Stimulated activated CD4-positive, alpha-beta T cell treated with anti-CD3 and anti-CD28 coated beads, Interleukin-1b, Interleukin-23, amount 100 ng/mL, for 48 hours (primary cell): ENCODE results near the gene CLASP1.
"Not testable (repeated sequence)": the region's sequence is repeated elsewhere in the genome, so short reads cannot be mapped to it uniquely, and the experiment has no call there.

Experiments used
- DNase-seq: peaks from one replicate; pipeline ENCODE4 v3.0.0-alpha.2; 2020

CLASP1 gene

DNA sequence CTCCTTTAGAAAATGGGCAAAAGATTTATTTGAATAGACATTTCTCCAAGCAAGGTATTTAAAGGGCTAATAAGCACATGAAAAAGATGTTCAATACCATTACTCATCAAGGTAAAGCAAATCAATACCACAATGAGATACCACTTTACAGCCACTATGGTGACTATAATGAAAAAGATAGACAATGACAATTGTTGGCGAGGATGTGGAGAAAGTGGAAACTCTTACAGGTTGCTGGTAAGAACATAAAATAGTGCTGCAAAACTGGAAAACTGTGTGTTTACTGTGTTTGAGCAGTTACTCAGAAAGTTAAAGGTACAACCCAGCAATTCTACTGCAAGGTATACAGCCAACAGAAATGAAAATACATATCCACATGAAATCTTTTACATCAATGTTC, 150.5 kb downstream of the CLASP1 start:
- DNase-seq = no peak

DNA sequence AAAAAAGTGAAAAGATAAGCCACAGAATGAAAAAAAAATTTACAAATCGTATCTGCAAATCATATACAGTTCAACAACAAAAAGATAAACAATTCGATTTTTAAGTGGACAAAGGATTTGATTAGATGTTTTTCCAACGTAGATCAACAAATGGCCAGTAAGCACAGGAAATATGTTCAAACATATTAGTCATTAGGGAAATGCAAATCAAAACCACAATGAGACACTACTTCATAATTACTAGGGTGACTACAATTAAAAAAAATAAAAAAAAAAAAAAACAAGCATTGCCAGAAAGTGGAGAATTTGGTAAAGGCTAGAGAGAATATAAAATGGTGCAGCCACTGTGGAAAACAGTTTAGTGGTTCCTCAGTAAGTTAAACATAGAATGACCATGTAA, 156.9 kb downstream of the CLASP1 start:
- DNase-seq = no peak

DNA sequence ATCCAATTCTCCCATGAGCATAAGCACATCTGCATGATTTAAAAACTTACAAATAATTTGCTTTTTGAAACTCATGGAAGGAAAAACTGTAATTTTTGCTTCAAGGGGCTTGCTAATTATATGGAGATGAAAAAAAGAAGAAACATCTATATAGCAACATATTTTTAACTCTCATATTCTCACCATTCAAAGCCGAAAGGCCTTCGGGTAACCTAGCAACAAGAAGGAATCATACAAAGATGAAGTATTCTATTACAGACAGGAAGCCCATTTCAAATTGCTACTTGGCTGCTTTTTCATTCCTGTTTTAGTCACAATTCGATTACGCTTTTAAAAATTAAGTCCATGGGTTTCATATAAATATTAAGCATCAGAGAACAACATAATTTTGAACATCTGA, 157.7 kb downstream of the CLASP1 start:
- DNase-seq = no peak

DNA sequence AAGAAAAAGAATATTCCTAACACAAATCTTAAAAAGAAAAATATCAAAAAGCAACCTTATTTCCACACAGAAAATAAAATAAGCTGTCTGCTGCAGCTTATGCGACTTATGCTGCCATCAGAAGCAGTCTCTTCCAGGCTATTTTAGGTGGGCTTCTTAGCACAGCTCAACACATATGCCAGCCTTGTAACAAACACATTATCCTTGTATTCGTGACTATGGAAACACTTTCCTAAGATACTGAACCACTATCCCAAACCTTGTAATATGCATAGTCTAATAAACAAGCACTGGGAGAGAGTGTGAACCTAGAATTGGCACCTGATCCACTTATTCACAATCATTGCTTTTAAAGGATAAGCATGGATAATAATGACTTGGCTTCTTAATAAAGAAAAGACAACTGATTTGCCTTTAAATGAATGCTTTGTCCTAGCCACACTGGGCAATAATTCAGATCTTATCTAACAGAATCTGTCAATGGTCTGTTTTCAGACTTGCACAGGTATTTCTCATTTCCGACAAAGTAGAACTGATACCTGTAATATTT, 158.6 kb downstream of the CLASP1 start:
- DNase-seq = no peak

DNA sequence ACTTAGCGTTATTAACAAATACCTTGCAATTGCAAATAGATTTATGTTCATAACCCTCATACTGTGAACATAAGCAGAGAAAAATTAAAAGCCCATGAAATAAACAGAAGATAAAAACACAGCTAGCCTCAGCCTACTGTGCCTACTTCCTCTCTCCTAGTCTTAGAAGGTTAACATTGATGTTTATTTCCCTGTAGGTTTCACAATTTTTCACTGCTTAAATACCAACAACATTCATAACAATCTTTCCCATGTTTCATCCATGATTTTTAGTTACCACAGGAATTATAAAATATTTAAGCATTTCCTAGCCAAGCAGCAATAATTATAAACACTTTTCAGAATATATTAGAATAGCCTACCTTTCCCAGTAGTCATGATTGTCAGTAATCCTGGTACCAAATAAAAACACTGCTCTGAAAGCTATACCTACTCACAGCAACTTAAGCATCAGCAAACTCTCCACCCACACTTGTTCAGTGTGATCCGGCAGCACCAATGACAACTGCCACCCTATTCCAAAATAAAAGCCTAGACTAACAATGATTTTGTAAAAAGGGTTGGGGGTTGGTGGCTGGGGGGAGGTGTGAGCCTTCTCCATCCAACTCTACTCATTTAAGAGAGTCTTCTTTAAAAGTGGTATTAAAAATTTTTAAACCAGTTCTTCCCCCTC, 159.2 kb downstream of the CLASP1 start:
- no peak for DNase-seq

DNA sequence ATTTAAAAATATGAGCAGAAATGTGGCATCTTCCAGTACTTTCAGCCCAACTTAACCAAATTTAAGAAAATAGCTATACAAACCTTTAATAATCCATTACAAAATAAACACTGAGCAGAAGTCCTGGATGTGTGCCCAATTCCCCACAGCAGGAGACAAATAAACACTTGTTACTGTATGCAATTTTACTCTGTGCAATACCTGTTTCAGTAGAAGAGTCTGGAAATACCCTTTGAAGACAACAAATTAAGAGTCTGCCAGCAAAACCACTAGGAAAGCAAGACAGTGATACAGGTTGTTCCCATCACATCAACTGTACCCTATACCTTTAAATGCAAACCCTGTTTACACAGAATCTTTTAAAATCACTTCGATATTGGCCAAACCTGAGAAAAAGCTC, 160.0 kb downstream of the CLASP1 start:
- no peak for DNase-seq

DNA sequence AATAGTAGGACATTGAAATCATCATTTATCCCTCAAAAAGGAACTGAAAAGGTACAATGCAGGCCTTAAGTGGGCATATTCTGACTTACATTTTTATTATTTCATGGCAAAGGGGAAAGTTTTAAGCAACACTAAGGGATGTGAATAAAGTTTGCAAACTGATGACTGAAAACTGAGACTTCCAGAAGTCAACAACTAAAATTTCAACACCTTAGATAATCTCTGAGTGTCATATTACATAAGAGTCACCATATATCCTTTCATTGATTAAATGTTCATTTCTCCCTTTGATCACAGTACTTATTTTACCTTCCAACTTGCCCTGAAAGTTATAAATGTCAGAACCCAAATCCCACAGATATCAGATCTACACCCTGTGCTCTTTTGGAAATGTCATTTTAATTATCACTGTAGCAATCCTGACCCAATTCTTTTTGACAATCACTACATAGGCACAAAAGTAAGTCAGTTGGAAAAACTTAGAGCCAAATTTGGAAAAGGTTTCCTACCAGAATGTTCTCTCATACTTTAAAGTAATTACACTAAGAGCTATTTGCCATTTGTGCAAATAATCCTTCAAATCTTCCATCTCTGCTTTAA, 163.0 kb downstream of the CLASP1 start:
- no peak for DNase-seq

DNA sequence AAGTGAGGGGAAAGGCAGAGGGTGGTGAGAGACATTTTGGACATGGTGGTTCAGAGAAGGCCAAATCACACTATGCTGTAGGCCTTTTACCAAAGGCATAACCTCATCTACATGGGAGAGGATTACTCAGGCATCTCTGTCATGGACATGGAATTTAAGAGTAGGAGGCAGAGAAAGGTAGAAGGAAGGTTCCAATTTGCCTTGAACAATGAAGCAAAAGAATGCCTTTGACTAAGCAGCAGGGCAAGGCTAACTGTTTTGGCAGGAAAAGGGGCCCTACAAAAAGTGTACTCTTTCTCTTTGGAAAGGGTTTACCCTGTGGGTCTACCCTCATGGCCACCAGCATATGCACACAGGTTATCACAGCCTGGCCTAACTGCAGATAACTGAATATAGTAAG, 164.2 kb downstream of the CLASP1 start:
- DNase-seq = no peak

DNA sequence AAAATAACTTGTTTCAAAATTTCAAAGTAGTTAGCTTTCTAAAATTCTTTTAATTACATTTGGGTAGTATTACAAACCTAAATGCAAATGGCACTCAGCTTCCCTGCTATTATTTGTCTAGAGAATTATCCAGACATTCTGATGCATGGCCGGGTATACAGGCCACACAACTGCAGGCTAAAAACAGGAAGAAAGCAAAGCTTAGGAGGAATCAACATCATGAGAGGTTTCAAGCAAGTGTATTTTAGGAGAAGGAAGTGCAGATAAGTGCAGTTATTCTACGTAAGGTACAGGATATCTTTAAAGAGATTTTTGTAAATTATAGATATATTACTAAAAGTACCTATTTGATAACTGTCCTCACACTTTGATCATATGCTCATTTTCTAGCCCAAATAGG, 165.4 kb downstream of the CLASP1 start:
- DNase-seq = no peak

DNA sequence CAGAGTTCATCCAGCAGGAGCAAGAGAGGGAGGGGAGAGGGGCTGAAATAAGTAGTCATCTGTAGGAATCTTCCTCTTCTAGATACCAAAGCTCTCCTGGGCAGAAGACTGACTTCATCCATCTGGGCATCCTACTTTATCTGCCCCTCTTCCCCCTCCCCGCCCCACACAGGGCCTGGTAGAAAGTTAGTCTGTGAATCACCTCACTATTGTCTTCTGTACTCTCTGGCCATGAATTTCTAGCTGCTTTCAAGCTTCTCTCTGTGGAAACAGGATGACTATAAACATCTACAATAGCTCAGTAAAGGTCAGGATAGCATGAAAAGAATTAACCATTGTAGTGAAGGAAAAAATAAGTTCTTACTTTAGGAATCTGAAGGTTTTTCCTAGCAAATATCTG, 166.2 kb downstream of the CLASP1 start:
- DNase-seq = no peak

DNA sequence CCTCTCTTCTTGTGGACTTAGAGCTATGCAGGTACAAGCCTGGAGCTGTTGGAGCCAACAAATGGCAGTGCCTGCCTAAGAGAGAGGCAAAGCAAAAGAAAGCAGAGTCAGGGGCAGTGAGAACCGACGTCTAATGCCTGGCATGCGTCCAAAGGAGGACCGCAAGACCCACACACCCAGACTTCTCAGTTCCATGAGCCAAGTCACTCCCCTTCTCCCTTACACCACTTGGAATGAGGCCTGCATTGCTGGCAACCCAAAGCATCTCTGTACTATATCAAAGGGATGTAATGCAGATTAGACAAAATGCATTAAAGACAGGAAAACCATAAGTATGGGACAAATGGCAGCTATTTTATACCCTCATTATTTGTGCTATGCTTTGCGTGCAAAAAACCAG, 168.4 kb downstream of the CLASP1 start:
- DNase-seq = no peak

DNA sequence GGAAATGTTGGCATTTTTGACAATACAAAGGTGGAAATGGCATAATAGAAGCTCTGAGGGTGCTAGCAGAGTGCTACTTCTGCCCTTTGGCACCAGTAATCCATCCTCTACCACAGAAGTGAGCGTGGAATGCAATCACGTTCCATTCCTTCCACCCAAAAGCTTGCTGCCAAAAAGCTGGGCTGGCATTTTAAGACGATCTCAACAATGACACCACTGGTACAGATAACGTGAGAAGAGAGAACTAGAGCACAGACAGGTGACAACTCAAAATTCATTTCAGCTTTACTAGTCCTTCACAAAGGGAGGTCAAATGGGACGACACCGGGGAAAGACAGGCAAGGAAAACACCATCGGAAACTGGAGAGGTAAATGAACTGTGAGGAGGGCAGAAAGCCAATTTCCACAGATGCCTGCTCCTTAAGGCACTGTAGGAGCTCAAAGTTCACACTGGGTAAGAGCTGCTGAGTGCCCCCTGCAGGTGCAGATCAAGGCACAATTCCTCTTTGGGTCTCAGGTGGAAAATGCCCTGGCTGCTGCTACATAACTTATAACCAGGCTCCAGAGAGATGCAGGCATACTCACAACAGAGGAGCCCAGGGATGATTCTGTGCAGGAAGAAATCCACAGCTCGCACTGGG, 169.3 kb downstream of the CLASP1 start:
- no peak for DNase-seq

DNA sequence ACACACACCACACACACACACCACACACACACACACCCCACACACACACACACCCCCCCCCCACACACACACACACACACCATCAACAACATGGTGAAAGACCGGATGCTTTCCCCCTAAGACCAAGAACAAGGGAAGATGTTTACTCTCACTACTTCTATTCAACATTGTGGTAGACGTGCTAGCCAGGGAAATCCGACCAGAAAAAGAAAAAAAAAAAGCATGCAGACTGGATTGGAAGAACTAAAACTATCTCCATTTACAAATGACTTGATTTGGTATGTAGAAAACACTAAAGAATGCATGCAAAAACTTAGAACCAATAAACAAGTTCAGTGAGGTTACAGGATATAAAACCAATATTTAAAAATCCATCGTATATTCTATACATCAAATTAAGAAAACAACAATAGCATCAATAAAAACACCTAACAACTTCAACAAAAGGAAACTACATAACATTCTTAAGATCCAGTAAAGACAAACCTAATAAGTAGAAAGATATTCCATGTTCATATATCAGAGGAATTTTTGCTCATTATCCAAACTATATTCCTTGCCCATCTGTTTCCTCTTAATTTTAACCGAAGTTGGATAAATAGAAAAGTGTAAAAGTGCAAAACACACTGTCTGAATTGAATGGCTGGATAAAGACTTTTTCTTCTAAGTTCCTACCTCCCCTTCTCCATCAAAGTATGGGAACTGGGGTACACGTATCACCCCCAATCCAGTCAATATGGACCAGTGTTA, 170.1 kb downstream of the CLASP1 start:
- DNase-seq = no peak

DNA sequence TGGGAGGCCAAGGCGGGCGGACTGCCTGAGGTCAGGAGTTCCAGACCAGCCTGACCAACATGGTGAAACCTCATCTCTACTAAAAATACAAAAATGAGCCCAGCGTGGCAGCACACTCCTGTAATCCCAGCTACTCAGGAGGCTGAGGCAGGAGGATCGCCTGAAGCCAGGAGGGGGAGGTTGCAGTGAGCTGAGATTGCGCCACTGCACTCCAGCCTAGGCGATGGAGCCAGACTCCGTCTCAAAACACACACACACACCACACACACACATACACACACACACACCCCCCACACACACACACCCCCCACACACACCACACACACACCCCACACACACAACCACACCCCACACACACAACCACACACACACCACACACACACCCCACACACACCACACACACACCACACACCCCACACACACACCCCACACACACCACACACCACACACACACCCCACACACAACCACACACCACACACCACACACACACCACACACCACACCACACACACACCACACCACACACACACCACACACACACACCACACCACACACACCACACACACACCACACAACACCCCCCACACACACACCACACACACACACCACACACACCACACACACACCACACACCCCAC, 170.8 kb downstream of the CLASP1 start:
- not testable (repeated sequence) for DNase-seq

DNA sequence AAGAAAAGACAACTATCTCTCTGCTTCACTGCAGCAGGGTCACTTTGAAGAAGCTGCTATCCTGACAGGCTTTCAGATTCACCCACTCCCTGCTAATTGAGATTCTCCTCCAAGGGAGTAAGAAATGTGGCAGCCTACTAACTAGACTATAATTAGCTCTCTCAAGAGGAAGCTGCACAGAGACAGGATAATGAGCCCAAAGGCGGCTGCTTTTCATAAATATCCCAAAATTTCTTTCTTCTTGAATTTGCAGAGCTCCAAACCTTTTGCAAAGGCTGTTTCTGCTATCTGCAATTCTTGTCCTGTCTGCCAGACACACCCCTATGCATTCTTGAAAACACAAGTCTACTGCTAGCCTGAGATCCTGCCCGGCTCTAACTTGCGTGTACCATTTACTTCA, 172.6 kb downstream of the CLASP1 start:
- no peak for DNase-seq

DNA sequence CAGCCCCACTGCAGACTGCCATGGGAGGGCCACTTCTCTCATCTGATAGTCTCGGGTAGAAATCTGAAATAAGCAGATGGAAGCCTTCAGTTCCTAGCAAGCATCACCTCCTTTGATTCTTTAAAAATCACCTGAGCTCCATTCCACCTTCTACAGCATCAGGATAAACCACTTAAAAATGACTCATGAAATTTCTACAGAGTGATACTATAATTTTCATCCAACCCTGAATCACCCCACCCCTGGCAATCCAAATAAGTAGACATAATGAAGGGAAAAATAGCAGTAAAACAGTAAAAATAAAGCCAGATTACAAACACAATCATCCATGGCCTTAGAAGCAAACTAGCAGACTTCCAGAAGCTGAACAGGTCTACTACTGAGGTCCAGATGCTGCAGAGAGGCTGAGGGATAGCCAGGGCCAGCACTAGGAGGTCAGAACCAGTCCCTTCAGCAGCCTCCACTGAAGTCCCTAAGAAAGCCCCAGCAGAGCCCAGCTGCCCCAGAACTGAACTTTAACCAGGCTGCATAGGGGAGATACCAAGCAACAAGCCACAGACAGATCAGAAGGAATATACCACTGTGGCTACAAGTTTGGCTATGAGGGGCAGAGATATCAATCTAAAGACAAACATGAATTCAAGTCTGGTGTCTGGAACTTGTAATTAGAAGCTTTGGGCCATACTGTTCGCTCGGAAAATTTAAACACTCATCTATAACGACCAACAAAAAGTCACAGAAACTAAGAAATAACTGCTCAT, 173.3 kb downstream of the CLASP1 start:
- DNase-seq = no peak

DNA sequence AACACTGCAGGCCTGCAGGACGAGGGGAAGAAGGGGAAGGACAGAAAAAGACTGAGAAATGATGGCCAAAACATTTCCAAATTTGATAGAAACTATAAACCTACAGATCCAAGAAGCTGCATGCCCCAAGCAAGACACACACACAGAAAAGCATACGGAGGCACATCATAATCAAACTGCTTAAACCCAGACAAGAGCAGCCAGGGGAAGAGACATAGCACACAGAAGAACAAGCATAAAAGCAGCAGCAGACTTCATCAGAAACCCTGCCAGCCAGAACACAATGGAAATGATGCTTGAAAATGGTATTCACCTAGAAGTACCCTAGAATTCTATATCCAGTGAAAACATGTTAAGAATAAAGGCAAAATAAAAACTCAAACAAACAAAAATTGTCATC, 175.8 kb downstream of the CLASP1 start:
- no peak for DNase-seq

DNA sequence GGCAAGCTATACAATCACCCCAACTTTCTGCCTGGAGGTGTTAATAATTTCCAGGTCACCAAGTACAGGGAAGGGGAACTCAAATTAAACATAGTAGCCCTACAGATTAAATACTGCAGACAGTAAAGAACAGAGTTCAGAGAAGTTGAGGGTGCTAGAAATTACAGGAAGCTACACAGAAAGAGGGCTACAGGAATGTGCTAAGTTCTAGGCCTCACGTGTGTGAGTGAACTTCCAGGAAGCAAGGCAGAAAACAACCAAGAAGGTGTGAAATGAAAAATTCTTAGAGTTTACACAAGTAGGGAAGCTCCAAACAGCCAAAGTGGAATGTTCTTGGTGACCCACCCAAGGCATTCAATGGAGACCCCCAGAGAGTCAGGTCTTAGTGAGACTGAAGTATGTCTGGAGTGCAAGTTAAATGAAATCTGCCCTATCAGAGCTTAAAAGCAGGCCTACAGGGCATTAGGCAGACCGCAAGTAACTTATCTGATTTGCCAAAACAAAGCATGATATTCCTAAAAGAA, 176.7 kb downstream of the CLASP1 start:
- no peak for DNase-seq

DNA sequence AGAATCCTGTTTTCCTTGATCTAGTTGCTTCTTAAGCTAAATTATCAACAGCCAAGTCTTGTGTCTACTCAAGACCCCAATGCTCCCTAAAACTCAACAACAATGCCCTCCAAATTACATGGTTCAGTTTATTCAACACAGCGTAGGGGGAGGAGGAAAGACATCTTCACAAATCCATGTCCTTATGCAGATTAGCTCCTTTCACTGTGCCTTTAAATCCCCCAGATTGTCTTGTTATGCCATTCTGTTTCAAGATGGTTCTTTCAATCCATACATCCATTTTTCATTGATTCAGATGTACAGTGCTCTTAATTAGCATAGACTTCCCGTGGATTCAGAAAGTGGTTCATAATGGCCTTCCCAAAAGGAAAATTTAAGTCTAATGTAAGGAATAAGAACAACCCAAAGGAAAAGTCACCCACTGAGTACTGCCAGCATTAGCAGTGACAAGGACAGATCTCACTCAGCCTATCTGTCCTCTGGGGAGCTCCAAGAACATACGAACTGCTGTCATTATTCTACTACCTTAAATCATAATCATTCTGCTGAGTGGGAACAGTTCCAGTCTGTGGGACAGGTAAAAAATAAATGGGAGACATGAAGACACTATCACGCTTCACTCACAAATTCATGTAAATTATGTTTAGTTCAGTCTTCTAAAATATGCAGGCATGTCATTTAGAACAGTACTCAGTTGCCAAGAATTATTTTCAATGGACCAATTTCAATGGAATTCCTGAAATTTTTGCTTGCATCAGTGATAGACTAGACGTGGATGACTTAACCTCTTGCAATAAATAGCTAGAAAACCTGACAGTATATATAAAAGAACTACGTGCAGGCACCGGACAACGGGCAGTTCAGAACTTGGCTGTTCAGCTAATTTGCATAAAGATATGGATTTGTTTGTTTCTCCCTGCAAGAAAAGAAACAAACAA, 177.5 kb downstream of the CLASP1 start:
- no peak for DNase-seq

DNA sequence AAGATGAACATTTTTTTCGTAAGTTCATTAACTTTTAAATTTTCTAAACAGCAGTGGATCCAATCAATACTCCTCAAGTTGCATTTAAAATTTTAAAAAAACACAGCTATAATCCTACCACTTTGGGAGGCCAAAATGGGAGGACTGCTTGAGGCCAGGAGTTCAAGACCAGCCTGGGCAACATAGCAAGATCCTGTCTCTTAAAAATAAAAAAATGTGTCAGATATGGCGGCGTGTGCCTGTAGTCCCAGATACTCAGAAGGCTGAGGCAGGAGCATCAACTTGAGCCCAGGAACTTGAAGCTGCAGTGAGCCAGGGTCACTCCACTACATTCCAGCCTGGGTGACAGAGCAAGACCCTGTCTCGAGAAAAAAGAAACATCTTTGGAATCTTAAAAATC, 178.3 kb downstream of the CLASP1 start:
- no peak for DNase-seq

DNA sequence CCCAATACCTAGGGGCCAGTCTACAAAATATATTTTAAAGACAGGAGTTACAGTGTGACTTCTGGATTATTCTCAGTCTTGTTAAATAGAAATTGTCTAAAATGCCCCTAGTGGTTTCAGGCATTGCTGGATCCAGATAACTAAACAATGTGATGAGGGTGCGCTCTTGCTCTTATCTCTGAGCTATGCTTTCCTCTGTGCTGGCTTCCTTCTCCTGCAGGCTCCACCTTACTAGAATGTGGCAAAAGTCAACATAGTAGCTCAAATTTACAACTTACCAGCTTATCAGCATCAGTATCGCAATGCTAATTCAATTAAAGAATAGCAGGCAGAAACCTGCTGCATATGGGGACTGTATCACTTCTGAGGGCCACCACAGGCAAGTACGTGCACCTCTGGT, 179.9 kb downstream of the CLASP1 start:
- no peak for DNase-seq
